Chondrocyte (in vitro differentiated cells): ENCODE results near the gene IMPDH2. TPM values are rescaled to one million over a fixed set of nuclear protein-coding genes. Genes with fewer than 3 reads are reported as not detected.
A peak's percentile ranks its signal among the peaks of the same experiment; 100 is the strongest.
"Not testable (repeated sequence)": the region's sequence is repeated elsewhere in the genome, so short reads cannot be mapped to it uniquely, and the experiment has no call there.

Experiments
- DNase-seq: peaks from one replicate; pipeline ENCODE4 v3.0.0; 2021; ENCODE audit warnings: mixed read lengths, low spot score
- H3K27ac Mint-ChIP-seq: one replicate; pipeline ENCODE4 v1.8.0; 2021; ENCODE audit warnings: mild to moderate bottlenecking, moderate library complexity, mixed read lengths; ENCODE audit not compliant: unreplicated experiment
- H3K27me3 Mint-ChIP-seq: 2 replicates; pipeline ENCODE4 v1.8.0; 2021; ENCODE audit warnings: low read depth, mixed read lengths
- H3K36me3 Mint-ChIP-seq: 2 replicates; pipeline ENCODE4 v1.8.0; 2021; ENCODE audit warnings: low read depth, mixed read lengths
- H3K4me1 Mint-ChIP-seq: 2 replicates; pipeline ENCODE4 v1.8.0; 2021; ENCODE audit warnings: low read depth, mild to moderate bottlenecking, mixed read lengths
- H3K4me3 Mint-ChIP-seq: one replicate; pipeline ENCODE4 v1.8.0; 2021; ENCODE audit warnings: mild to moderate bottlenecking, moderate library complexity, mixed read lengths; ENCODE audit not compliant: unreplicated experiment
- H3K9me3 Mint-ChIP-seq: 2 replicates; pipeline ENCODE4 v1.8.0; 2021; ENCODE audit warnings: low read depth, mixed read lengths
- total RNA-seq: library from RNA; stranded (reverse); gene quantifications from 3 replicates; pipeline ENCODE4 v1.2.1, GENCODE V29; 2021
- TF ChIP-seq, protein P1 (sequence below): fragments of 200-600 bp; sonication (generic); IDR thresholded peaks from 2 replicates; pipeline ENCODE4 v1.5.0; 2021; ENCODE audit warnings: antibody characterized with exemption, mild to moderate bottlenecking, moderate library complexity

Gene IMPDH2
- total RNA-seq, 1 donor from 2014 or later = 140 TPM

DNA sequence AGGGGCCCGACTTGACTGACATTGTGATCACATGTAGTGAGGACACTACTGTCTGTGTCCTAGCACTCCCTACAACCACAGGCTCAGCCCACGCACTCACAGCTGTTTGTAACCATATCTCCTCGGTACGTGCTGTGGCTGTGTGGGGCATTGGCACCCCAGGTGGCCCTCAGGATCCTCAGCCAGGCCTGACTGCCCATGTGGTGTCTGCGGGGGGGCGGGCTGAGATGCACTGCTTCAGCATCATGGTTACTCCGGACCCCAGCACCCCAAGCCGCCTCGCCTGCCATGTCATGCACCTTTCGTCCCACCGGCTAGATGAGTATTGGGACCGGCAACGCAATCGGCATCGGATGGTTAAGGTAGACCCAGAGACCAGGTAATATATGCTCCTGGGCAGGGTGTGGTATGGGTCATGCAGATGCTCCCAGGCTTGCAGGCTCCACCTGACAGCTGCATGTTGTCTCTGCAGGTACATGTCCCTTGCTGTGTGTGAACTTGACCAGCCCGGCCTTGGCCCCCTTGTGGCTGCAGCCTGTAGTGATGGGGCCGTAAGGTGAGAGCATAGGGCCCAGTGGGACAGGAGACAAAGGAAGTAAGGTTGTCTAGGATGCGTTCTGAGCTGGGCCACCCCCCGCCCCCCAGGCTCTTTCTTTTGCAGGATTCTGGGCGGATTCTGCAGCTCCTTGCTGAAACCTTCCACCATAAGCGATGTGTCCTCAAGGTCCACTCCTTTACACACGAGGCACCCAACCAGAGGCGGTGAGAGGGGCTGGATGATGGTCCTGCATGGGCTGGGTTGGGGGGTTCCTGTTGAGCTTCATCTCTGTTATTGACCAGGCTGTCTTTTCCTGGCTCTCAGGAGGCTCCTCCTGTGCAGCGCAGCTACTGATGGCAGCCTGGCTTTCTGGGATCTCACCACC is 15.2 kb downstream of the IMPDH2 start:
- H3K36me3 Mint-ChIP-seq = peaks cover 22% of the 10 kb centered on the region
- no peak overlapping the region for H3K4me3 Mint-ChIP-seq
- peaks cover 32% of the 10 kb centered on the region for H3K4me1 Mint-ChIP-seq
- no peaks in the 10 kb centered on the region for H3K9me3 Mint-ChIP-seq
- no peak overlapping the region for H3K27ac Mint-ChIP-seq
- DNase-seq = no peak
- TF ChIP-seq, protein P1, sequence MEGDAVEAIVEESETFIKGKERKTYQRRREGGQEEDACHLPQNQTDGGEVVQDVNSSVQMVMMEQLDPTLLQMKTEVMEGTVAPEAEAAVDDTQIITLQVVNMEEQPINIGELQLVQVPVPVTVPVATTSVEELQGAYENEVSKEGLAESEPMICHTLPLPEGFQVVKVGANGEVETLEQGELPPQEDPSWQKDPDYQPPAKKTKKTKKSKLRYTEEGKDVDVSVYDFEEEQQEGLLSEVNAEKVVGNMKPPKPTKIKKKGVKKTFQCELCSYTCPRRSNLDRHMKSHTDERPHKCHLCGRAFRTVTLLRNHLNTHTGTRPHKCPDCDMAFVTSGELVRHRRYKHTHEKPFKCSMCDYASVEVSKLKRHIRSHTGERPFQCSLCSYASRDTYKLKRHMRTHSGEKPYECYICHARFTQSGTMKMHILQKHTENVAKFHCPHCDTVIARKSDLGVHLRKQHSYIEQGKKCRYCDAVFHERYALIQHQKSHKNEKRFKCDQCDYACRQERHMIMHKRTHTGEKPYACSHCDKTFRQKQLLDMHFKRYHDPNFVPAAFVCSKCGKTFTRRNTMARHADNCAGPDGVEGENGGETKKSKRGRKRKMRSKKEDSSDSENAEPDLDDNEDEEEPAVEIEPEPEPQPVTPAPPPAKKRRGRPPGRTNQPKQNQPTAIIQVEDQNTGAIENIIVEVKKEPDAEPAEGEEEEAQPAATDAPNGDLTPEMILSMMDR = peak; percentile 75
- no peaks in the 10 kb centered on the region for H3K27me3 Mint-ChIP-seq

DNA sequence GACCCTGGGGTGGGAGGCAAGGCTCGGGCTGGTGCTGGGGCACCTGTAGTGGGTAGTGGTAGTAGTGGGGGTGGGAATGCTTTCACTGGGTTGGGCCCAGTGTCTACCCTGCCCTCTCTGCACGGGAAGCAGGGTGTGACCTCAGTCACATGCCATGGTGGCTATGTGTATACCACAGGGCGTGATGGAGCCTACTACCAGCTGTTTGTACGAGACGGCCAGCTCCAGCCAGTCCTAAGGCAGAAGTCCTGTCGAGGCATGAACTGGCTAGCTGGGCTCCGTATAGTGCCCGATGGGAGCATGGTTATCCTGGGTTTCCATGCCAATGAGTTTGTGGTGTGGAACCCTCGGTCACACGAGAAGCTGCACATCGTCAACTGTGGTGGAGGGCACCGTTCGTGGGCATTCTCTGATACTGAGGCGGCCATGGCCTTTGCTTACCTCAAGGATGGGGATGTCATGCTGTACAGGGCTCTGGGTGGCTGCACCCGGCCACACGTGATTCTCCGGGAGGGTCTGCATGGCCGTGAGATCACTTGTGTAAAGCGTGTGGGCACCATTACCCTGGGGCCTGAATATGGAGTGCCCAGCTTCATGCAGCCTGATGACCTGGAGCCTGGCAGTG is 16.0 kb downstream of the IMPDH2 start:
- Mint-ChIP-seq H3K4me1 (peaks cover 35% of the 10 kb centered on the region), H3K27ac (no peak overlapping the region), H3K27me3 (no peaks in the 10 kb centered on the region), H3K9me3 (no peaks in the 10 kb centered on the region), H3K36me3 (peaks cover 22% of the 10 kb centered on the region), H3K4me3 (no peak overlapping the region)
- DNase-seq = no peak
- TF ChIP-seq, protein P1 = no peak

GRCh38 chr3:49012441-49013017 is 16.7 kb downstream of the IMPDH2 start:
- Mint-ChIP-seq H3K4me3 (no peak overlapping the region), H3K27ac (no peak overlapping the region), H3K27me3 (no peaks in the 10 kb centered on the region), H3K36me3 (peaks cover 22% of the 10 kb centered on the region), H3K4me1 (peaks cover 38% of the 10 kb centered on the region), H3K9me3 (no peaks in the 10 kb centered on the region)
- no peak for DNase-seq
- TF ChIP-seq, protein P1 = no peak

- Mint-ChIP-seq H3K27me3 (no peaks in the 10 kb centered on the region), H3K4me1 (peaks cover 35% of the 10 kb centered on the region), H3K27ac (peak overlapping the region; percentile 76), H3K4me3 (peak overlapping the region; percentile 26), H3K36me3 (peaks cover 11% of the 10 kb centered on the region), H3K9me3 (no peaks in the 10 kb centered on the region)
- DNase-seq = no peak
- TF ChIP-seq, protein P1 = no peak
Observed at GRCh38 chr3:49009396-49009795, 19.8 kb downstream of the IMPDH2 start.

- peaks cover 11% of the 10 kb centered on the region for H3K36me3 Mint-ChIP-seq
- peaks cover 35% of the 10 kb centered on the region for H3K4me1 Mint-ChIP-seq
- H3K9me3 Mint-ChIP-seq, H3K27me3 Mint-ChIP-seq, DNase-seq: not testable (repeated sequence)
- H3K4me3 Mint-ChIP-seq = peak overlapping the region; percentile 99
- H3K27ac Mint-ChIP-seq = peak overlapping the region; percentile 98
Observed at GRCh38 chr3:49008627-49009026, 20.6 kb downstream of the IMPDH2 start.
